Sigmoid colon (tissue), 7 donors: ENCODE data around the gene TTYH1. TPM values are rescaled to one million over a fixed set of nuclear protein-coding genes. Genes with fewer than 3 reads are reported as not detected.

Source experiments
- DNase-seq: peaks from one replicate; pipeline ENCODE4 v3.0.0-alpha.2; 2019
- H3K27ac ChIP-seq, 4 donors: fragments of 200-600 bp; sonication (generic); one replicate each; pipeline ENCODE4 v1.5.1; 2016 to 2019; ENCODE audit warnings: mild to moderate bottlenecking in 1 of 4
- H3K27me3 ChIP-seq, 3 donors: fragments of 200-600 bp; sonication (generic); one replicate each; pipeline ENCODE4 v1.5.1; 2019; ENCODE audit warnings: mild to moderate bottlenecking in 1 of 3
- H3K36me3 ChIP-seq, 4 donors: fragments of 200-600 bp; sonication (generic); one replicate each; pipeline ENCODE4 v1.5.1; 2016 to 2019
- H3K4me1 ChIP-seq, 4 donors: fragments of 200-600 bp; sonication (generic); one replicate each; pipeline ENCODE4 v1.5.1; 2017 to 2019
- H3K4me3 ChIP-seq, 4 donors: fragments of 200-600 bp; sonication (generic); one replicate each; pipeline ENCODE4 v1.5.1; 2017 to 2019; ENCODE audit warnings: mild to moderate bottlenecking in 2 of 4, moderate library complexity in 1 of 4
- H3K9me3 ChIP-seq, 4 donors: fragments of 200-600 bp in 3 of 4; sonication (generic) in 3 of 4; one replicate each; pipeline versions ENCODE4 v1.5.1 to v1.6.1; 2013 to 2019
- EP300 ChIP-seq, 4 donors: sonication (generic); formaldehyde crosslinking; IDR thresholded peaks; one replicate each; pipeline ENCODE4 v1.6.1; 2017; ENCODE audit warnings: antibody characterized with exemption in 4 of 4
- POLR2A ChIP-seq, 2 donors: fragments of 450-650 bp; IDR thresholded peaks; one replicate each; pipeline ENCODE4 v1.6.1; 2016; ENCODE audit warnings: antibody characterized with exemption in 2 of 2, mild to moderate bottlenecking in 2 of 2, moderate library complexity in 2 of 2
- POLR2AphosphoS5 ChIP-seq, 4 donors: sonication (generic); formaldehyde crosslinking; IDR thresholded peaks; one replicate each; pipeline ENCODE4 v1.6.1; 2017; ENCODE audit warnings: antibody characterized with exemption in 4 of 4
- WGBS, 2 donors: extraction: QIAGEN DNeasy Blood & Tissue Kit; methylation state at CpG; one replicate each; pipeline ENCODE4 v1.1.7; 2013; 5-methylcytosine and 5-hydroxymethylcytosine counted together
- intact Hi-C: fragments of 100-400 bp; cut with DNase I; formaldehyde crosslinking; loops from one replicate; pipeline ENCODE4 v1.15.1; 2023
- polyA plus RNA-seq, 3 donors: library from polyadenylated mRNA; stranded (reverse); fragments of 200-250 nt; gene quantifications; one replicate each; pipeline ENCODE4 v1.2.3, GENCODE V29; 2013
- total RNA-seq, 4 donors: library from RNA; depleted of rRNA; stranded (reverse); fragments of >200 nt; gene quantifications; one replicate each; pipeline ENCODE4 v1.1.0, GENCODE V29; 2016
- TF ChIP-seq, protein P1 (sequence below), 4 experiments: fragments of 450-650 bp in 3 of 4; fragments of 200-600 bp in 1 of 4; IDR thresholded peaks; one replicate each; pipeline ENCODE4 v1.5.1; 2016 to 2019; ENCODE audit warnings: antibody characterized with exemption in 4 of 4, mild to moderate bottlenecking in 3 of 4, moderate library complexity in 2 of 4
- donor health status: healthy with polysubstance abuse.
- donor health status: Bipolar disorder and iron deficiency.
- donor health status: healthy.

Gene TTYH1
- total and polyA plus RNA-seq, 7 donors, result 0.23 to 5.4 (median 2.5) TPM

DNA sequence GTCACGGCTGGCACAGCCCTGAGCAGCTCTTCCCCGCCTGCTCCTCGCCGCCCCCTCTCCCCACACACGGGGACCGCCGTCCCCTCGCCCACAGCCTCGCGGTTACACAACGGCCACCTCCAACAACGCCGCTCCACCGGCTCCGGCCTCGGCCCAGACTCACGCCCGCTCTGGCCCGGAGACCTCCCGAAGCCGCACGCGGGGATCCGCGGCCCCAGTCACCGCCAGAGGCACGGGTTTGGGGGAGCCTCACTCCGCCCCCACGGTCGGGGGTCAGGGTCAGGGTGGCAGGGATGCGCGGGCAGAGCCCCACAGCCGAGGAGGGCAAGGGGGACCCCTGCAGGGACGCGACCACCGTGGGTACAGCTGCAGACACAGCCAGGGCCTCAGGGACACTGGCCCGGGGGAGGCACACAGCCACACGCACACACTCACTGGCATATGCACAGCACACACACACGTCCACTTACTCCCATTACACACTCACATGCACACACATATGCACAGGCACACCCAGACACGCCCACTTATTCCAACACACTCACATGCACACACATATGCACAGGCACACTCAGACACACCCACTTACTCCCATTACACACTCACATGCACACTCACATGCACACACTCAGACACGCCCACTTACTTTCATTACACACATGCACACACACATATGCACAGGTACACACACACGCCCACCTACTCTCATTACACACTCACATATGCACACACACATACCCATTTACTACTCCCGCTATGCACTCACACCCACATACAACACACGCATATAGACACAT, 1.6 kb downstream of the TTYH1 start:
- WGBS, 2 donors, result 46 to 50% methylated on average over 44 of the region's 44 CpGs
- TF ChIP-seq EP300 (IDR thresholded peaks at IDR 0.05) (no peak), POLR2AphosphoS5 (IDR thresholded peaks at IDR 0.05) (no peak), POLR2A (IDR thresholded peaks at IDR 0.05) (no peak)
- TF ChIP-seq, protein P1, sequence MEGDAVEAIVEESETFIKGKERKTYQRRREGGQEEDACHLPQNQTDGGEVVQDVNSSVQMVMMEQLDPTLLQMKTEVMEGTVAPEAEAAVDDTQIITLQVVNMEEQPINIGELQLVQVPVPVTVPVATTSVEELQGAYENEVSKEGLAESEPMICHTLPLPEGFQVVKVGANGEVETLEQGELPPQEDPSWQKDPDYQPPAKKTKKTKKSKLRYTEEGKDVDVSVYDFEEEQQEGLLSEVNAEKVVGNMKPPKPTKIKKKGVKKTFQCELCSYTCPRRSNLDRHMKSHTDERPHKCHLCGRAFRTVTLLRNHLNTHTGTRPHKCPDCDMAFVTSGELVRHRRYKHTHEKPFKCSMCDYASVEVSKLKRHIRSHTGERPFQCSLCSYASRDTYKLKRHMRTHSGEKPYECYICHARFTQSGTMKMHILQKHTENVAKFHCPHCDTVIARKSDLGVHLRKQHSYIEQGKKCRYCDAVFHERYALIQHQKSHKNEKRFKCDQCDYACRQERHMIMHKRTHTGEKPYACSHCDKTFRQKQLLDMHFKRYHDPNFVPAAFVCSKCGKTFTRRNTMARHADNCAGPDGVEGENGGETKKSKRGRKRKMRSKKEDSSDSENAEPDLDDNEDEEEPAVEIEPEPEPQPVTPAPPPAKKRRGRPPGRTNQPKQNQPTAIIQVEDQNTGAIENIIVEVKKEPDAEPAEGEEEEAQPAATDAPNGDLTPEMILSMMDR (IDR thresholded peaks at IDR 0.05), result no peak
- no peak for DNase-seq
- Histone ChIP-seq H3K4me3 (peak overlapping the region in 3 of 4 donors; percentile 36 to 39 (median 38)), H3K27me3 (peaks cover 41 to 89% (median 61%) of the 10 kb centered on the region in 3 donors), H3K4me1 (peaks cover 0 to 25% (median 5%) of the 10 kb centered on the region in 4 donors), H3K36me3 (no peaks in the 10 kb centered on the region), H3K9me3 (no peaks in the 10 kb centered on the region), H3K27ac (peak overlapping the region in 1 of 4 donors; percentile 6)
- intact Hi-C loops, result no loop called here

DNA sequence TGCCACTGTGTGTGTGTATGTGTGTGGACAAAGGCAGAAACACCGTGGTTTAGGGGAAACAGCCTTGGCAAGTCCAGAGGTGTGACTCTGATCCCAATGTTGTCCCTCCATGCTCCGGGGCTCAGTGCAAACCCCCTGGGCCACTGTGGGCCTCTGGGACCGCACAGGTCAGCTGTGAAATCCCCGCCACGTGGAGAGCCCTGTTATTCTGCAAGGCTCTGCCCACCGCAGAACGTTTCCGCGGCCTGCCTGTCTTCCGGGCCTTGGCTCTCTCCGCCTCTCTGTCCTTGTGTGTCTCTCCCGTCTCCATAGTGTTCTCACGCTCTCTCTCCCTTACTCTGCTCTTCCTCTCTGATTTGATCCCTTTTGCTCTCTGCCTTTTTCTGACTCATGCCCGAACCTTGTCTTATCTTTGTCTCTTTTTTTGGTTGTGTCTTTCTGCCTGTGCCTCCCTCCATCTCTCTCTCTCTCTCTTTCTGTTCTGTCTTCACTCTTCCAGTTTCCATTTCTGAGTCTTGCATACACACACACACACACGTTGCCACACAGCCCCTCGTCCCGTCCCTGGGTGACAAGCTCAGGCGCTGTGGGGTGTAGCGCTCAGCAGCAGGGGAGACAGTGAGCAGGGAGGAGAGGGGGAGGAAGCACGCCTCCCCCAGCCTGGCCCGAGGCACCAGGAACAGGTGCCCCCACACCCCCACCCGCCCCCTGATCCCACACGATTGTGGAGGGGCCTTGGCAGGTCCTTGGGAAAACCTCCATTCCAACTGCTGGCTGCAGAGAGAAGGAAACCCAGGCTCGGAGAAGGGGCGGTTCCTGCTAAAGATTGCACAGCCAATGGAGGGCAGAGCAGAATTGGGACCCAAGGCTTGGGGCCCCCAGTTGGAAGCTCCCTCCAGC, 3.0 kb downstream of the TTYH1 start:
- H3K27me3 ChIP-seq, result peaks cover 38 to 87% (median 65%) of the 10 kb centered on the region in 3 donors
- H3K27ac ChIP-seq, result peak overlapping the region; percentile 2 to 40 (median 18)
- peaks cover 0 to 25% (median 5%) of the 10 kb centered on the region in 4 donors for H3K4me1 ChIP-seq
- intact Hi-C loops, result no loop called here
- no peaks in the 10 kb centered on the region for H3K36me3 ChIP-seq
- WGBS, 2 donors, result 29 to 45% methylated on average over 25 of the region's 25 CpGs
- no peak overlapping the region for H3K4me3 ChIP-seq
- no peaks in the 10 kb centered on the region for H3K9me3 ChIP-seq
- DNase-seq, result no peak
- TF ChIP-seq EP300 (IDR thresholded peaks at IDR 0.05) (no peak), POLR2AphosphoS5 (IDR thresholded peaks at IDR 0.05) (no peak), POLR2A (IDR thresholded peaks at IDR 0.05) (no peak)
- TF ChIP-seq, protein P1 (IDR thresholded peaks at IDR 0.05), result no peak

DNA sequence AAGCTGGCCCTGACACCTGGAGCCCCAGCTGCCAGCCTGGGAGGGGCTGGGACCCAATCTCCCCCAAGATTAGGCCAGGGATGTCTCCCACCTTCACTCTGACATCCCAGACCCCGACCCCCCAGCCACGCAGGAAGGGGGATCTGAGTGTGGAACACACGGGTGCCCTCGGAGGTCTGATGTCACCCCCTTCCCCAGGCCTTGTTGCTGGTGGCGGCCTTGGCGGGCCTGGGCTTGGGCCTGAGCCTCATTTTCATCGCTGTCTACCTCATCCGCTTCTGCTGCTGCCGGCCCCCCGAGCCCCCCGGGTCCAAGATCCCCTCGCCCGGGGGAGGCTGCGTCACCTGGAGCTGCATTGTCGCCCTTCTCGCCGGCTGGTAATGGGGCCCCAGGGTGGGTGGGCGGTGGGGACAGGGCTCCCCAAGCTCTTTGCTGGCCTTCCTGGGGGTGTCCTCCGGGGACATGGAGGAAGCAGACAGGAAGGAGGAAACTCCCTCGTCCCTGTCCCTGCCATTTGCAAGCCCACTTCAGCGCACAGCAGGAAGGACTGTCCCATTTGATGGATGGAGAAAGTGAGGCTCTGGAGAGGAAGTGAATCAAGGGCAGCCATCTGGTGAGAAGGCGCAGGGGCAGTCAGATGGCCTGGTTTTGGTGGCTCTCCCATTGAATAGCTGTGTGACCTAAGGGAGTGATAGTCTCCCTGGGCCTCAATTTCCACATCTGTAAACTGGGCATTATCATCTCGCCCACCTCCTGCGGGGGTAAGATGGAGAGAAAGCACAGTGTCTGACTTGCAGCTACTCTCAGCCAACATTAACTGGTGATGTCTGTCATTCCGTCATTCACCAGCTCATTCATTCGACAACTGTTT, 3.9 kb downstream of the TTYH1 start:
- WGBS, 2 donors, result 87% methylated on average over 26 of the region's 26 CpGs
- Histone ChIP-seq H3K27ac (peak overlapping the region; percentile 43 to 62 (median 50)), H3K27me3 (peaks cover 38 to 89% (median 65%) of the 10 kb centered on the region in 3 donors), H3K4me3 (no peak overlapping the region), H3K36me3 (no peaks in the 10 kb centered on the region), H3K4me1 (peaks cover 0 to 25% (median 5%) of the 10 kb centered on the region in 4 donors), H3K9me3 (no peaks in the 10 kb centered on the region)
- no peak for DNase-seq
- intact Hi-C loops, result no loop called here
- TF ChIP-seq EP300 (IDR thresholded peaks at IDR 0.05) (no peak), POLR2AphosphoS5 (IDR thresholded peaks at IDR 0.05) (no peak), POLR2A (IDR thresholded peaks at IDR 0.05) (no peak)
- TF ChIP-seq, protein P1 (IDR thresholded peaks at IDR 0.05), result no peak

DNA sequence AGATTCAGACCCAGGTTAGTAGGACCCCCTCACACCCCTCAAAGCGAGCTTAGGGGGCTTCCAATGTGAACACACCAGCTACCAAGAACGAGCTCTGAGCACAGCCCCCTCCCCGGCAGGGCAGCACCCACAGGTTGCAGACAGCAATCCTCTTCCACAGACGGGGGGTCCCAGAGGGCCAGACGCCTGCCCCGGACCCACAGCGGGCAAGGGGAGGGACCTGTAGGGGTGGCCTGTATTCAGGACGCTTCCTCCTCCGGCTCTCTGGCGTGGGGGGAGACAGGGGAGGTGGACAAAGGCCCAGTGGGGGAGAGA, 4.8 kb downstream of the TTYH1 start:
- WGBS, 2 donors, result 24 to 47% methylated on average over 10 of the region's 10 CpGs
- H3K27me3 ChIP-seq, result peaks cover 32 to 84% (median 56%) of the 10 kb centered on the region in 3 donors
- no peaks in the 10 kb centered on the region for H3K36me3 ChIP-seq
- H3K4me1 ChIP-seq, result peaks cover 0 to 25% (median 5%) of the 10 kb centered on the region in 4 donors
- H3K27ac ChIP-seq, result peak overlapping the region; percentile 43 to 62 (median 50)
- no peak for DNase-seq
- intact Hi-C loops, result no loop called here
- no peak for TF ChIP-seq POLR2AphosphoS5 (IDR thresholded peaks at IDR 0.05)
- TF ChIP-seq, protein P1 (IDR thresholded peaks at IDR 0.05), result no peak
- no peak for TF ChIP-seq EP300 (IDR thresholded peaks at IDR 0.05)
- no peak for TF ChIP-seq POLR2A (IDR thresholded peaks at IDR 0.05)
- H3K9me3 ChIP-seq, result no peaks in the 10 kb centered on the region
- H3K4me3 ChIP-seq, result no peak overlapping the region
